ENCODE results near the gene SVBP.
A peak's percentile ranks its signal among the peaks of the same experiment; 100 is the strongest.

Gene SVBP

GRCh38 chr1:42816585-42817439 lies at the start of gene SVBP, which contains the start of gene ERMAP:
Gene SVBP, minus strand, starts transcription at chr1:42817397. Its CDS starts 853 bp downstream, at chr1:42816544.
Gene ERMAP, plus strand, starts transcription at chr1:42817122. Its CDS starts 13,327 bp downstream, at chr1:42830449.
- Histone ChIP-seq H3K9me2 (replicated peaks; ENCODE audit: low read depth, low read length) (no peaks in the 10 kb centered on the region), H3K36me3 (ENCODE audit: insufficient read depth, low read length) (no peaks in the 10 kb centered on the region), H2AFZ (ENCODE audit: low read length) (peak within 1 kb of the TSS; percentile 94), H3K9me3 (ENCODE audit: insufficient read depth, low read depth, low read length) (no peaks in the 10 kb centered on the region), H3K9ac (ENCODE audit: low read depth, low read length, poor library complexity, severe bottlenecking) (peak within 1 kb of the TSS; percentile 85), H3K4me2 (ENCODE audit: low read depth, low read length, poor library complexity, severe bottlenecking) (peak within 1 kb of the TSS; percentile 93), H3K4me1 (ENCODE audit: insufficient read depth, low read length, poor library complexity, severe bottlenecking) (peaks cover 24% of the 10 kb centered on the region), H3K27me3 (ENCODE audit: insufficient read depth, low read length, poor library complexity, severe bottlenecking) (no peaks in the 10 kb centered on the region), H3K79me2 (ENCODE audit: insufficient read depth, low read length) (peaks cover 9% of the 10 kb centered on the region), H4K20me1 (ENCODE audit: insufficient read depth, low read length, poor library complexity, severe bottlenecking) (no peaks in the 10 kb centered on the region), H3K4me3 (ENCODE audit: low read length, poor library complexity, severe bottlenecking) (peak within 1 kb of the TSS; percentile 94), H3F3A (ENCODE audit: low read depth) (no peaks in the 10 kb centered on the region; the same call in 1 of the 2 replicates)
- TF ChIP-seq CTCF (conservative IDR thresholded peaks at IDR 0.05; ENCODE audit: low read length) (no peak), EZH2phosphoT487 (IDR thresholded peaks at IDR 0.05; ENCODE audit: borderline replicate concordance) (no peak)

- no peak overlapping the region for H3K4me3 ChIP-seq (ENCODE audit: low read length, poor library complexity, severe bottlenecking)
- H3K79me2 ChIP-seq (ENCODE audit: insufficient read depth, low read length) = no peaks in the 10 kb centered on the region
- H3K4me1 ChIP-seq (ENCODE audit: insufficient read depth, low read length, poor library complexity, severe bottlenecking) = no peaks in the 10 kb centered on the region
- H2AFZ ChIP-seq (ENCODE audit: low read length) = no peak overlapping the region
- H3K9me3 ChIP-seq (ENCODE audit: insufficient read depth, low read depth, low read length) = no peaks in the 10 kb centered on the region
- no peaks in the 10 kb centered on the region; the same call in 1 of the 2 replicates for H3K9me2 ChIP-seq (replicated peaks; ENCODE audit: low read depth, low read length)
- H3K4me2 ChIP-seq (ENCODE audit: low read depth, low read length, poor library complexity, severe bottlenecking) = no peak overlapping the region
- no peak for TF ChIP-seq CTCF (conservative IDR thresholded peaks at IDR 0.05; ENCODE audit: low read length)
- TF ChIP-seq EZH2phosphoT487 (IDR thresholded peaks at IDR 0.05; ENCODE audit: borderline replicate concordance) = no peak
- H3K27me3 ChIP-seq (ENCODE audit: insufficient read depth, low read length, poor library complexity, severe bottlenecking) = no peaks in the 10 kb centered on the region
- no peaks in the 10 kb centered on the region for H4K20me1 ChIP-seq (ENCODE audit: insufficient read depth, low read length, poor library complexity, severe bottlenecking)
- H3K36me3 ChIP-seq (ENCODE audit: insufficient read depth, low read length) = no peaks in the 10 kb centered on the region
- no peak overlapping the region for H3K9ac ChIP-seq (ENCODE audit: low read depth, low read length, poor library complexity, severe bottlenecking)
- no peaks in the 10 kb centered on the region for H3F3A ChIP-seq (ENCODE audit: low read depth)
Observed at GRCh38 chr1:42866549-42866948, 49.4 kb upstream of the SVBP start.

- H3K27me3 ChIP-seq (ENCODE audit: insufficient read depth, low read length, poor library complexity, severe bottlenecking) = no peaks in the 10 kb centered on the region
- no peaks in the 10 kb centered on the region for H3K36me3 ChIP-seq (ENCODE audit: insufficient read depth, low read length)
- no peak overlapping the region for H3K4me3 ChIP-seq (ENCODE audit: low read length, poor library complexity, severe bottlenecking)
- no peak overlapping the region for H3K9ac ChIP-seq (ENCODE audit: low read depth, low read length, poor library complexity, severe bottlenecking)
- TF ChIP-seq EZH2phosphoT487 (IDR thresholded peaks at IDR 0.05; ENCODE audit: borderline replicate concordance) = no peak
- TF ChIP-seq CTCF (conservative IDR thresholded peaks at IDR 0.05; ENCODE audit: low read length) = no peak
- H3K79me2 ChIP-seq (ENCODE audit: insufficient read depth, low read length) = no peaks in the 10 kb centered on the region
- no peak overlapping the region for H3K4me2 ChIP-seq (ENCODE audit: low read depth, low read length, poor library complexity, severe bottlenecking)
- H3K9me2 ChIP-seq (replicated peaks; ENCODE audit: low read depth, low read length) = no peaks in the 10 kb centered on the region
- no peaks in the 10 kb centered on the region for H3K4me1 ChIP-seq (ENCODE audit: insufficient read depth, low read length, poor library complexity, severe bottlenecking)
- no peak overlapping the region for H2AFZ ChIP-seq (ENCODE audit: low read length)
- H3F3A ChIP-seq (ENCODE audit: low read depth) = no peaks in the 10 kb centered on the region
- no peaks in the 10 kb centered on the region for H3K9me3 ChIP-seq (ENCODE audit: insufficient read depth, low read depth, low read length)
- H4K20me1 ChIP-seq (ENCODE audit: insufficient read depth, low read length, poor library complexity, severe bottlenecking) = no peaks in the 10 kb centered on the region
Observed at GRCh38 chr1:42861014-42861399, 43.8 kb upstream of the SVBP start.

Data from Loucy (cell line).